Natural killer cell (primary cell): Measurements from ENCODE around the gene SORCS2. TPM values are rescaled to one million over a fixed set of nuclear protein-coding genes. Genes with fewer than 3 reads are reported as not detected.

Source experiments
- ATAC-seq, 3 donors: fragments of 150-1000 bp in 2 of 3; fragments of 200-7000 bp in 1 of 3; cut with Tn5 transposase; 1 replicate in 1 of 3; 2 replicates in 2 of 3; pipeline ENCODE4 v1.10.0; 2021; ENCODE audit warnings: mild to moderate bottlenecking in 2 of 3, moderate library complexity in 2 of 3
- DNase-seq, 2 donors: peaks; one replicate each; pipeline versions ENCODE4 v3.0.0 to v3.0.0-alpha.2; 2013 to 2021; ENCODE audit warnings: mixed read lengths in 1 of 2
- H3K27ac ChIP-seq: one replicate; pipeline ENCODE4 v1.5.1; 2013; ENCODE audit warnings: mild to moderate bottlenecking, low read length
- H3K27me3 ChIP-seq: one replicate; pipeline ENCODE4 v1.6.1; 2013; ENCODE audit warnings: low read length; ENCODE audit not compliant: control insufficient read depth, insufficient read depth
- H3K36me3 ChIP-seq: one replicate; pipeline ENCODE4 v1.6.1; 2013; ENCODE audit warnings: low read length; ENCODE audit not compliant: control insufficient read depth, insufficient read depth
- H3K4me1 ChIP-seq: one replicate; pipeline ENCODE4 v1.6.1; 2013; ENCODE audit warnings: low read length; ENCODE audit not compliant: control insufficient read depth, insufficient read depth
- H3K4me3 ChIP-seq: one replicate; pipeline ENCODE4 v1.5.1; 2013; ENCODE audit warnings: low read length
- H3K9me3 ChIP-seq: one replicate; pipeline ENCODE4 v1.6.1; 2013; ENCODE audit warnings: low read length; ENCODE audit not compliant: control insufficient read depth, insufficient read depth
- H3K27ac Mint-ChIP-seq, 2 donors: one replicate each; pipeline ENCODE4 v1.8.0; 2022; ENCODE audit warnings: mild to moderate bottlenecking in 2 of 2, mixed read lengths in 2 of 2, moderate library complexity in 1 of 2
- H3K27me3 Mint-ChIP-seq, 2 donors: one replicate each; pipeline ENCODE4 v1.8.0; 2022; ENCODE audit warnings: low read depth in 2 of 2, mixed read lengths in 2 of 2
- H3K36me3 Mint-ChIP-seq: one replicate; pipeline ENCODE4 v1.8.0; 2022; ENCODE audit warnings: mixed read lengths
- H3K4me1 Mint-ChIP-seq, 2 donors: one replicate each; pipeline ENCODE4 v1.8.0; 2022; ENCODE audit warnings: mixed read lengths in 2 of 2
- H3K4me3 Mint-ChIP-seq: one replicate; pipeline ENCODE4 v1.8.0; 2022; ENCODE audit warnings: mild to moderate bottlenecking, moderate library complexity, mixed read lengths
- H3K9me3 Mint-ChIP-seq, 2 donors: one replicate each; pipeline ENCODE4 v1.8.0; 2022; ENCODE audit warnings: mixed read lengths in 2 of 2
- CTCF ChIP-seq: fragments of 200-600 bp; IDR thresholded peaks from one replicate; pipeline ENCODE4 v1.8.0; 2022; ENCODE audit warnings: antibody characterized with exemption
- WGBS: methylation state at CpG from one replicate; pipeline ENCODE4 v1.1.7; 2013; ENCODE audit warnings: missing lambda C conversion rate; ENCODE audit not compliant: insufficient coverage; 5-methylcytosine and 5-hydroxymethylcytosine counted together
- intact Hi-C: fragments of 100-400 bp; cut with micrococcal nuclease; formaldehyde crosslinking; loops from one replicate; pipeline ENCODE4 v1.14.2; 2022
- total RNA-seq, 4 donors: library from RNA; stranded (reverse); fragments of 120-200 nt in 1 of 4; gene quantifications; one replicate each; pipeline versions ENCODE4 v1.2.3 to v1.2.4, GENCODE V29; 2013 to 2022

Gene SORCS2
- total RNA-seq, 3 donors from 2014 or later (not counting 1 experiment from before 2014, with no cell fraction given) = 1.2 to 2.5 (median 1.4) TPM

GRCh38 chr4:7689773-7690693 lies 497.7 kb downstream of the SORCS2 start:
- intact Hi-C loops = no loop called here
- Mint-ChIP-seq H3K4me3 (no peak overlapping the region), H3K27ac (no peak overlapping the region), H3K9me3 (peaks cover 0 to 2% of the 10 kb centered on the region in 2 donors), H3K4me1 (peaks cover 0 to 5% of the 10 kb centered on the region in 2 donors), H3K36me3 (no peaks in the 10 kb centered on the region), H3K27me3 (peaks cover 0 to 2% of the 10 kb centered on the region in 2 donors)
- no peak for TF ChIP-seq CTCF
- WGBS = 89% methylated on average over 6 of the region's 6 CpGs
- H3K4me3 ChIP-seq = no peak overlapping the region
- H3K27ac ChIP-seq = no peak overlapping the region
- no peaks in the 10 kb centered on the region for H3K27me3 ChIP-seq
- H3K36me3 ChIP-seq = no peaks in the 10 kb centered on the region
- DNase-seq (no peak), ATAC-seq (no peak)
- H3K9me3 ChIP-seq = no peaks in the 10 kb centered on the region
- H3K4me1 ChIP-seq = no peaks in the 10 kb centered on the region

- Histone ChIP-seq H3K27ac (no peak overlapping the region), H3K9me3 (no peaks in the 10 kb centered on the region), H3K4me3 (no peak overlapping the region), H3K36me3 (no peaks in the 10 kb centered on the region), H3K4me1 (no peaks in the 10 kb centered on the region), H3K27me3 (no peaks in the 10 kb centered on the region)
- peaks cover 0 to 3% of the 10 kb centered on the region in 2 donors for H3K9me3 Mint-ChIP-seq
- no peak for TF ChIP-seq CTCF
- intact Hi-C loops = no loop called here
- H3K4me3 Mint-ChIP-seq = no peak overlapping the region
- H3K27ac Mint-ChIP-seq = no peak overlapping the region
- no peaks in the 10 kb centered on the region for H3K36me3 Mint-ChIP-seq
- H3K27me3 Mint-ChIP-seq = peaks cover 0 to 2% of the 10 kb centered on the region in 2 donors
- WGBS = 86% methylated on average over 5 of the region's 6 CpGs
- peaks cover 0 to 7% of the 10 kb centered on the region in 2 donors for H3K4me1 Mint-ChIP-seq
- ATAC-seq = no peak
- DNase-seq = no peak
Observed at GRCh38 chr4:7691061-7691460, 498.7 kb downstream of the SORCS2 start.

GRCh38 chr4:7691982-7692381 lies 499.6 kb downstream of the SORCS2 start:
- no peak for TF ChIP-seq CTCF
- Histone ChIP-seq H3K27me3 (no peaks in the 10 kb centered on the region), H3K27ac (no peak overlapping the region), H3K4me3 (no peak overlapping the region), H3K36me3 (no peaks in the 10 kb centered on the region), H3K4me1 (no peaks in the 10 kb centered on the region), H3K9me3 (no peaks in the 10 kb centered on the region)
- Mint-ChIP-seq H3K27me3 (peaks cover 0 to 2% of the 10 kb centered on the region in 2 donors), H3K36me3 (no peaks in the 10 kb centered on the region), H3K4me1 (peaks cover 0 to 7% of the 10 kb centered on the region in 2 donors), H3K4me3 (no peak overlapping the region), H3K9me3 (peaks cover 0 to 3% of the 10 kb centered on the region in 2 donors), H3K27ac (no peak overlapping the region)
- no peak for DNase-seq
- intact Hi-C loops = no loop called here
- WGBS = 78% methylated on average over 8 of the region's 8 CpGs
- ATAC-seq = no peak
